Kasumi-1 (cell line): ENCODE measurements around the gene HELZ.
"Not testable (repeated sequence)": the region's sequence is repeated elsewhere in the genome, so short reads cannot be mapped to it uniquely, and the experiment has no call there.

Experiments
- DNase-seq, 2 experiments: peaks; one replicate each; lab custom pipeline; 2025; lab: John Stamatoyannopoulos, UW

Gene HELZ

DNA sequence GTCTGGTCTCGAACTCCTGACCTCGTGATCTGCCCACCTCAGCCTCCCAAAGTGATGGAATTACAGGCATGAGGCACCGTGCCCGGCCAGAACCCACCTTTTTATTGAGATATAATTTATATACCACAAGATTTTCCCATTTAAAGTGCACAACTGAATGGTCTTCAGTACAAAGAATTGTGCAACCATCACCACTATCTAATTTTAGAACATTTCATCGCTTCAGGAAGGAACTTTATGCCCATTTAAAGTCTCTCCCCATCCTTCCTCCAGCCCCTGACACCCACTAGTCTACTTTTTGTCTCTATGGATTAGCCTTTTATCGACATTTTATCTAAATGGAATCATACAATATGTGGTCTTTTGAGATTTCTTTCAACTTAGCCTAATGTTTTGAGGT lies 25.4 kb upstream of the HELZ start:
- DNase-seq, result peak; percentile 77 to 78

DNA sequence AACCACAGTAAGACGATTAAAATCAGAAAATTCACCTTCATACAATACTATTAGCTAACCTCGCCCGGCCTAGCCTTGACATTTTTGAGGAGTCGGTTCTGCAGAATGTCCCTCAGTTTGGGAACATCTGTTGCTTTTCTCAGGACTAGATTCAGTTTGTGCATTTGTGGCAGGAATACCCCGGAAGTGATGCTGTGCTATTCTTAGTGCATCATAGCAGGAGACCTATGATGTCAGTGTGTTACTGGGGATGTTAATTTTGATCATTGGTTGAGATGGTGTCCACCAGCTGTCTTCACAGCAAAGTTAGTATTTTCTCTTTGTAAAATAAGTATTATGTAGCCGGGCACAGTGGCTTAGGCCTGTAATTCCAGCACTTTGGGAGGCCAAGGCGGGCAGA lies 21.5 kb upstream of the HELZ start:
- no peak for DNase-seq

DNA sequence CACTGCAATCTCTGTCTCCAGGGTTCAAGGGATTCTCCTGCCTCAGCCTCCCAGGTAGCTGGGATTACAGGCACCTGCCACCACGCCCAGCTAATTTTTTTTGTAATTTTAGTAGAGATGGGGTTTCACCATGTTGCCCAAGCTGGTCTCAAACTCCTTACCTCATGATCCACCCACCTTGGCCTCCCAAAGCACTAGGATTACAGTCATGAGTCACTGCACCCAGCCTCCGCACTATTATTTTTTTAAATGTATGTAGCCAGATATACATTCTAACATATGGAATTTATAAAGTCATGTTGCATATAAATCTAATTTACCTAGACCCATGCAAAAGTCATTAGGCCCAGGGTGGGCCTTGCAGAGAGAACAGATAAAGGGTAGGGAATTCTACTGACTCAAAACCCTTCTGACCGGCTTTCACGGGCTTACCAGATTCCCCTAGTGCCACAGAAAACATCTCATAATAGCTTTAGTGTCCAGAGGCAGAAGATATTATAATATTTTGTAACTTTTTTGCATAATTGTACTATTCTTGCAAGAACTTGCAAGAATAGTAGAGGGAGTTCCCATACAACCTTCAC lies 20.5 kb upstream of the HELZ start:
- no peak for DNase-seq

DNA sequence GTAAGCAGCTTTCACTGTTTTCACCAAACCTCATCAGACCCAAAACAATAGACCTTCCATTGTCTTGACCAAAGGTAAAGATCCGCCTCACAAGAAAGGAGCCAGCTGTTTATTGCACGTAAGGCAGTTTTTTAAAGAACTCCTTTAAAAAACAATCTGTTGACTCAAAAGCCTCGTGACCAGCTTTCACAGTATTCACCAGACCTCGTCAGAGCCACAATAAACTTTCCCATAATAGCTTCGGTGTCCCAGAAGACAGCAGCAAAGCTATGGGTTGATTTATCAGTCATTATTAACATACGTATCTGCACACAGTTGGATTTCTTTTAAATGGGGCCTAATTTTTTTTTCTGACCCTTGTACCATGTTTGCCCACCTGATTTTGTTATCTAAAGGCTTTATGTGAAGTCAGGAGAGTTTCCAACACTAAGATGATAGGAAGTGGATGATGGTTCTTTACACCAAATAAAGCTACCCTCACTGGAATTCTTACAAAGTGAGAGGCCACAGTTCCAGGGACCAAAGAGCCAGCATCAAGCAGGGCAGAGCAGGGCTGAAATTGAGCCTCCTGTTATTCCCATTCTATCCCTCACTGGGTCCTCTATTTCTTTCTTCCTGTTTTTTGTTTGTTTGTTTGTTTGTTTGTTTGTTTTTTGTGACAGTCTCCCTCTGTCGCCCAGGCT lies 17.6 kb upstream of the HELZ start:
- DNase-seq, result no peak

DNA sequence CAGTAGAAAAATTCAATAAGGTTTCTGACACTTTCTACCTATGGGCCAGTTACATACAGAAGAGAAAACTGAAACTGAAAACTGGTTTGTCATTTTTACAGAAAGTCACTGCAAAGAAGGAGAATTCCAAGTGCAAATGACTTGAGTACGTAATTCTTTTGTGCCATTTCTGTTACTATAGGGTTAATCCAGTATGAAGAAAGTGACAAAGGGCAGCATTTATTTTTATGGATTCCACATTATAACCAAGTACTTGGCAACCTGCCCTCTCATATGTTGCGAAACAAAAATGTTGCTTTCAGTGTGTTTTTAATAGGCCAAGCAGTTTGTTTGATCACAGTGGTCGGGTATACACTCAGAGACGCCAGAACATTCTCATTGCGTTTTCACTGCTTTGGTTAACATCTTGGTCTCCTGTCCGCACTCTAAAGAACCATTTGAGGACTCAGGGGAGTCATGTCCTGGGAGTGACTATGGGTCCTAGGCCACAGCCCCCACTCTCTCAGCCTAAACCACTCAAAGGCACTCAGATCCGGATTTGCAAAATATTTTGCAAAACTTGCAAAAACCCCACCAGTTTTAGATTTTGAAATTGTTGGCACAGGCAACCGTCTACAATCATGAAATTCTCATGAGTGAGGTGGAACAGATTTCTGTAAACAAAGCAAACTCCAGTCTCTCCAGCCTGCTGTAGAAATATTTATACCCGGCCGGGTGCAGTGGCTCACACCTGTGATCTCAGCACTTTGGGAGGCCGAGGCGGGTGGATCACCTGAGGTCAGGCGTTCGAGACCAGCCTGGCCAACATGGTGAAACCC lies 15.4 kb upstream of the HELZ start:
- DNase-seq, result peak; percentile 86 to 89

DNA sequence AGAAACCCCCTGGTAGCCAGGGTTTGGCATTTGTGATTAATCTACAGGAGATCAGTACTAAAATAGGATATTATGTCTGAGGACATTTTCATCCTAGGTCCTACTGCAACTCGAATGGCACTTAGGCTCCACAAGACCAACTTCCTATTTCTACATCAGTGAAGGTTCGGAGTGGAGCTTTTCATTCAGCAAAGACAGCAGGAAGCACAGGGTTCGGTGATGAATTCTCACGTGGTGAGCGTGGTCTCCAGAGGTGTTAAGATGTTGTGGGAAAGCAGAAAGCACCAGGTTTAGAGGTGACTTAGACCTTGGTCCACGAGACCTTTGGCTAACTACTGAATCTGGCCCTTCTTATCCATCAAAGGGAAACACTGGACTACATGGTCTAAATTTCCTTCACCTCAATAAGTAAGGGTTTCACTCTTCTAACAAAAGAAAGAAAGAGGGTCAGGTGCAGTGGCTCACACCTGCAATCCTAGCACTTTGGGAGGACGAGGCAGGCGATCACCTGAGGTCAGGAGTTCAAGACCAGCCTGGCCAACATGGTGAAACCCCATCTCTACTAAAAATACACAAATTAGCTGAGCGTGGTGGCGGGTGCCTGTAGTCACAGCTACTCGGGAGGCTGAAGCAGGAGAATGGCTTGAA lies 13.9 kb upstream of the HELZ start:
- peak; percentile 92 to 93 for DNase-seq

DNA sequence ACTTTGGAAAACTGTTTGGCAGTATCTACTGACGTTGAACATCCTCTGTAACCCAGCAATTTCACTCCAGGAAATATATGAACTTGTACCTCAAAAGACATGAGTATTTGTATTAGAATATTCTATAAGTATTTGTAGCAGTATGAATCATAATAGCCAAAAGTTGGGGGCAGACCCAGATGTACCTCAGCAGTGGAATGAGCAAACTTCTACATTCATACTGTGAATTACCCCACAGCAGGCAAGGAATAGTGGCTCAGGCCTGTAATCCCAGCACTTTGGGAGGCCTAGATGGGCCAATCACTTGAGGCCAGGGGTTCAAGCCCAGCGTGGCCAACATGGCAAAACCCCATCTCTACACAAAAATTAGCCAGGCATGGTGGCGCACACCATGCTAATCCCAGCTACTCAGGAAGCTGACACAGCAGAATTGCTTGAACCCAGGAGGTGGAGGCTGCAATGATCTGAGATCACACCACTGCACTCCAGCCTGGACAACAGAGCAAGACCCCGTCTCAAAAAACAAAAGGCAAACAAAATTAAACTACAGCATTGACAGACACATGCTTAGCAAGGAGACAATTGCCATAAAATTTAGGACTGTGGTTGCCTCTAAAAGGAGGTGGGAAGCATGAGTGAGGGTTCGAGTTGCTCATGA lies 11.2 kb upstream of the HELZ start:
- no peak for DNase-seq

GRCh38 chr17:67253384-67253783 lies 8.4 kb upstream of the HELZ start:
- DNase-seq, result no peak

DNA sequence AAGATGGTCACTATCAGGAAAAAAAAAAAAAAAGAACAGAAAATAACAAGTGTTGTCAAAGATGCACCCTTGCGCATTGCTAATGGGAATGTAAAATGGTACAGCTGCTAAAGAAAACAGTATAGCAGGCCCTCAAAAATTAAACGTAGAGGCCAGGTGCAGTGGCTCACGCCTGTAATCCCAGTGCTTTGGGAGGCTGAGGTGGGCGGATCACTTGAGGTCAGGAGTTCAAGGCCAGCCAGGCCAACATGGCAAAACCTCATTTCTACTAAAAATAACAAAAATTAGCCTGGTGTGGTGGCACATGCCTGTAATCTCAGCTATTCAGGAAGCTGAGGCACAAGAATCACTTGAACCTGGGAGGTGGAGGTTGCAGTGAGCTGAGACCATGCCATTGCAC lies 6.6 kb upstream of the HELZ start:
- DNase-seq, result not testable (repeated sequence)

GRCh38 chr17:67248291-67248690 lies 3.3 kb upstream of the HELZ start:
- DNase-seq, result no peak

GRCh38 chr17:67247416-67247900 lies 2.5 kb upstream of the HELZ start:
- DNase-seq, result no peak

DNA sequence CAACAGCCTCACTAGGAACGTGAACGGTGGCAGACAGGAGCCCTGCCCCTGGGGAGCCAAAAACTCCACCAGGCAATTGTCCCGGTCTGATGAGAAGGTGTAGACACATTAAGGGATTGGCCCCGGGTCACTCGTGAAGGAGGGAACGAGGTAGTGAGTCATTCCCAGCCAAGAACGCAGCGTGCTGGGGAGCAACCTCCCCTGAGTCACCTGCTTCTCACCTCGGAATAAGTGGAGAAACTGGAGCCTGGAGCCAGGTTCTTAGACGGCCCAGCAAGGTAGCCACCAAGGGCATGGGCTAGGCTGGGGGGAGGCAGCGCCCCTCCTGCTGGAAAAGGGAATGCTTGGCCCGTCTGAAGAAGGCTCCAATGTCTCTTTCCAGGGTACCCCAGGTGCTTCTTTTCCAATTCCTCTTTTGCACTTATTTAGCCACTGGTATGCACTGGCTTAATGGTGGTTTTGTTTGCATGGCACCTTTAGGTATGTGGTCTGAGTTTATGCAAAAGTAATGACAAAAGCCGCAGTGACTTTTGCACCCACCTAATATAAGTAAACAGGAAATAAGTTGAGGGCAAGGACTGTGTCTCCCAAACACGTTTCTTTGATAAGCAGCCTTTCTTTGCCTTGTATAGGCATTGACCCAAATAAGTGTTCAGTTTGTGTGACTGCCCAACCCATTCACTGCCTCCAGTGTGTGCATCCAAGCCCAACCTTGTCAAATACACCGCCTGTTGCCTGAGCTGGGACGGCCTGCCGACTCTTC lies 1.8 kb upstream of the HELZ start:
- DNase-seq, result peak; percentile 31 to 61

DNA sequence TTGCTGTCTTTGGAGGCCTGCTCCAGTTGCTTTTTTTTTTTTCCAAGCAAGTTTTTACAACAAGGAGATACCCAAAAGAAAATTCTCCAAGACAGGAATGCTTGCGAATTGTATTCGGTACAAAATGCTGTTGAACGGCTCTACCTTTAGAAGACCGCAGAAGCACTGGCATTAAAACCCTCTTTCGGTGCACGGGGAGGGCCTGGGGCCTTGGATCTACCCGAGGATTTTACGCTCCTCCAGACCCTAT lies 1.3 kb upstream of the HELZ start:
- peak in 1 of 2 experiments; percentile 61 for DNase-seq

DNA sequence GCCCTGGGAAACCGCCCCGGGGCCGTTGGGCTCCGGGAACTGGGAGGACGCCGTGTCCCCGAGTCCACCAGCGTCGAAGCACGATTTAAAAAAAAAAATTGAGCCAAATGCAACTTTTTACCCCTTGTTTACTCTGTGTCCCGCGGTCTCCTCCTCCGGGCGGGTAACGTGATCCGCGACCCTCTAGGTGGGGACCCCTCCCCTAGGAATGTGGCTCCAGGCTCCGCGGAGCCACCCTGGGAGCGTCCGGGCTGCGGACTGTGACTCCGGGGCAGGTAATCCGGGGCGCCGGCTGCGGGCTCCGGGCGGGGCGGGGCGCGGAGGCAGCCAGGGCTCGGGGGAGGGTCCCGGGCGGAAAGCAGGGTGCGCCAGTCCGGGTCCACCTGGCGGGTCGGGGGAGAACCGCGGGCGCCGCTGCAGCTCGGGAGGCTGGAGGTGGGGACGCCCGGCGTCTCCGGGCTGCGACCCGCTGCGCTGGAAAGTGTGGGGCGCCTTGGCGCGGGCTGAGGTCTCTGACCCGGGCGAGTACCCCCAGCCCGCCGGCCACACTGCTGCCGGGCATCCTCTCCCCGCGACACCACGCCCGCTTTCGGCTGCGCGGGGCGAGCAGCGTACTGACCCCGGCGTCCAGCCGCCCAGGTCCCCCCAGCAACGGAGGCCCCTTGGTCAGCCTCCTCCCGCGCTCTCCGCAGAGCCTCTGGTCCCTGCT lies 852 bp upstream of the HELZ start:
- DNase-seq, result peak; percentile 48 to 53

DNA sequence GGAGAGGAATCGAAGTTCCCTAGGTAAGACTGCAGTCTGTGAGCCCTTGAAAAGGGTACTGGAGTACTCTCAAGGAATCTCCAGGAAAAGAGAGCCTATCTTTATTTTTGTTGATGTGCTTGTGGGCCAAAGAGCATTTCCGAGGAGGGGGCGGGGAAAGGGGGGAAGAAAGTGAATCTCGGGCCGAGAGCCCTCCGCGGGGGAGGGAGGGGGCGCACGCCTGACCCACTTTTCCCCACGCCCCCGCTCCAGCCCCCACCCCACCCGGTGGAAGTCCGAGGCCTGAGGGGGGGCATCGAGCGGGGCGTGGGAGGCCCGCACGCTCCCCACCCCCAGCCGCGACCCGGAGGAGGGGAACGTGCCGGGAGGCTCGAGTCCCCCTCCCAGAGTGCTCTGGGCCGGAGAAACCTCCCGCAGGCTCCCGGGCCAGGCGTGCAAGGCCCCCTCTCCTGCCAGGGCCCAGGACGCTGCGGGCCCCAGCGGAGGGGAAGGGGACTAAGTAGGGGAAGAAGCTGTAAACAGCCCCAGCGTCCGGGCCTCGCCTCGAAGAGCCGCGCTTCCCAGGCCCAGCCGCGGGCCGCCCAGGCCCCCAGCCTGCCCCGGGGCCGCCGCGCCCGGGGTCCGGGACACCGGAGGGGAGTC lies 444 bp downstream of the HELZ start:
- DNase-seq, result no peak

- DNase-seq, result no peak
Measured at GRCh38 chr17:67243284-67243683, 1.7 kb downstream of the HELZ start.

DNA sequence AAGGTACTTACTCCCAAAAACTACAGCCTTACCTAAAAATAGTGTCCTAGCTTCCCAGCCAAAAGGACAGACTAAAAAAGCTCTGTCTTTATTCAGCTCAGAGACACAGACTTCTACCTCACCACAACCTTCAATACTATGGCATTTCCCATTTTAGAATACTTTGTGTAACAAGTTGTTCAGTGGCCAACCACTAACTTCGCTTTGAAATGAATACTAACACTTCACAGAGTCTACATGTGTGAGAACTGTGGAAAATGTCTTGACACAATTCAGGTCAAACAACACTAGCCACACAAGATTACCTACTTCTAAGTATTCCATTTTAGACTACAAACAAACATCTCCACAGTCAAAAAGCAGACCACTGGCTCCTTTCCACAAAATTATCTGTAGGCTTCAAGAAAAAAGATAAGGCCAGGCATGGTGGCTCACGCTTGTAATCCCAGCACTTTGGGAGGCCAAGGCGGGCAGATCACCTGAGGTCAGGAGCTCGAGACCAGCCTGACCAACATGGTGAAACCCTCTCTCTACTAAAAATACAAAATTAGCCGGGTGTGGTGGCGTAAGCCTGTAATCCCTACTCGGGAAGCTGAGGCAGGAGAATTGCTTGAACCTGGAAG lies 3.2 kb downstream of the HELZ start:
- DNase-seq, result peak in 1 of 2 experiments; percentile 31

DNA sequence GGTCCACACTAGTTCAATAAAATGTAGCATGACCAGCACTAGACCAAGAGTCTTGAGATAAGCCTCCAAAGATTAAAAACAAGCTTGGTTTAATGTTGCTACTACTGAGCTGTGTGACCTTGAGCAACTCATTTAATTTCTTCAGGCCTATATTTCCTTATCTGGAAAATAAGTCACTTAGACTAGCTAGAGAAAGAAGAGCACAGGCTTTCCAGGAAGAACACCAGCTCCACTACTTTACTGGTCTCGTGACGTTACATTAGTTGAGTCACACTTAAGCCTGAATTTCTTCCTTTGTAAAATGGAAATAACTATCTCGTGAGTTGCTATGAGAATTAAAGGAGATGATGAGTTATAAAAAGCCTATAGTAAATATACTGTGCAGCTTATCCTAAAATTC lies 5.4 kb downstream of the HELZ start:
- DNase-seq, result no peak

GRCh38 chr17:67238991-67239390 lies 6.0 kb downstream of the HELZ start:
- no peak for DNase-seq

- DNase-seq, result no peak
Measured at GRCh38 chr17:67232441-67232840, 12.6 kb downstream of the HELZ start.
